Gastrocnemius medialis (tissue), 4 donors: Measurements from ENCODE around the gene FKBP1A. TPM values are rescaled to one million over a fixed set of nuclear protein-coding genes. Genes with fewer than 3 reads are reported as not detected.

Experiments used
- ATAC-seq, 2 donors: fragments of 150-250 bp; one replicate each; pipeline ENCODE4 v1.9.1; 2016
- DNase-seq, 2 donors: peaks; one replicate each; pipeline ENCODE4 v3.0.0-alpha.2; 2019
- H3K27ac ChIP-seq, 4 donors: fragments of 200-600 bp; sonication (generic); 1 replicate in 1 of 4; 2 replicates in 3 of 4; pipeline ENCODE4 v1.5.1; 2016 to 2018; ENCODE audit warnings: mild to moderate bottlenecking in 2 of 4, moderate library complexity in 1 of 4
- H3K27me3 ChIP-seq, 3 donors: fragments of 200-600 bp; sonication (generic) in 2 of 3; 1 replicate in 1 of 3; 2 replicates in 2 of 3; pipeline versions ENCODE4 v1.5.1 to v1.6.0; 2016 to 2019; ENCODE audit warnings: mild to moderate bottlenecking in 1 of 3, moderate library complexity in 1 of 3
- H3K36me3 ChIP-seq, 2 donors: fragments of 200-600 bp; sonication (generic) in 1 of 2; one replicate each; pipeline ENCODE4 v1.5.1; 2017 to 2018
- H3K4me1 ChIP-seq, 2 donors: fragments of 200-600 bp; sonication (generic) in 1 of 2; one replicate each; pipeline ENCODE4 v1.5.1; 2016 to 2017; ENCODE audit warnings: mild to moderate bottlenecking in 2 of 2
- H3K4me3 ChIP-seq, 4 donors: fragments of 200-600 bp; sonication (generic) in 3 of 4; 1 replicate in 1 of 4; 2 replicates in 3 of 4; pipeline ENCODE4 v1.5.1; 2016 to 2019; ENCODE audit warnings: mild to moderate bottlenecking in 2 of 4
- H3K9me3 ChIP-seq, 3 donors: fragments of 200-600 bp; sonication (generic) in 2 of 3; 1 replicate in 1 of 3; 2 replicates in 2 of 3; pipeline ENCODE4 v1.5.1; 2016 to 2019
- POLR2A ChIP-seq, 2 donors: fragments of 450-650 bp; IDR thresholded peaks; one replicate each; pipeline ENCODE4 v1.6.1; 2017; ENCODE audit warnings: antibody characterized with exemption in 2 of 2, mild to moderate bottlenecking in 2 of 2, moderate library complexity in 2 of 2
- in situ Hi-C, 4 donors: fragments of 200-750 bp; cut with MboI; loops; one replicate each; pipeline versions ENCODE4 v1.15.0 to v1.8.0; 2017; ENCODE audit warnings: low sequenced_read_pairs in 4 of 4
- intact Hi-C: fragments of 100-400 bp; cut with DNase I; formaldehyde crosslinking; loops from one replicate; pipeline ENCODE4 v1.15.1; 2023; ENCODE audit warnings: low total_unique reads
- total RNA-seq, 4 donors: library from RNA; depleted of rRNA; stranded (reverse); fragments of >200 nt; gene quantifications; one replicate each; pipeline versions ENCODE4 v1.1.0 to v1.2.3, GENCODE V29; 2016
- TF ChIP-seq, protein P1 (sequence below), 5 experiments: fragments of 450-650 bp in 3 of 5; fragments of 200-600 bp in 2 of 5; sonication (generic) in 2 of 5; IDR thresholded peaks in 4 of 5; conservative IDR thresholded peaks in 1 of 5; 1 replicate in 4 of 5; 2 replicates in 1 of 5; pipeline ENCODE4 v1.5.1; 2016 to 2019; ENCODE audit warnings: antibody characterized with exemption in 5 of 5, mild to moderate bottlenecking in 3 of 5, moderate library complexity in 3 of 5

Gene FKBP1A
- total RNA-seq, 4 donors from 2014 or later, result 27.7 to 89.4 (median 52.5) TPM

DNA sequence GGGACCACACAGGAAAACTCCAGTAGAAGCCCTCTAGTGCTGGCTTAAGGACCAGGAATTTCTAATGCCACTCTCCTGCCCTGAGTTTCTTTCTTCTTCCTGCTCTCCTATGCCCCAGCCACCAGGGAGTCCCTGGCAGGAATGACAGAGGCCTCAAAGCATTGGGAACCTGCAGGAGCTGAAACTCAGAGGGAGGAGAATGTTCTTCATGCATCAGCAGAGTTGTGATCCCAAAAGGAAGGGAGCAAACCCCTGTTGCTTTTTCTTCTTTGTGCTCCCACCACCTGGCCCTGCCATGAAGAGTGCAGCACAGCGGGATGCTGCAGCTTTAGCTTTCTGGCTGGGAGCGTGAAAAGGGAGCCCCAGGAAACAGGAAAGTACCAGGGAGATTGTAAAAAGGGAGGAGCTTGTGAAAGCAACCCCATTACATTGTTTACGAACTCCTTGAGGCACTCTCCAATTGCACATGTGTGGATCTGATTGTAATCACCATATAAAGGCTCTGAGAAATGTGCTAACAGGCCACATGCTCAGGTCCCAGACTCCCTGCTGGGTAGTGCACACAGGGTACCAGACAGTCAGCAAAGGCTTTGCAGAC lies 34.7 kb upstream of the FKBP1A start:
- in situ Hi-C loops (no loop called here), intact Hi-C loops (no loop called here)
- no peak overlapping the region for H3K4me3 ChIP-seq
- ATAC-seq, result no peak
- TF ChIP-seq, protein P1, sequence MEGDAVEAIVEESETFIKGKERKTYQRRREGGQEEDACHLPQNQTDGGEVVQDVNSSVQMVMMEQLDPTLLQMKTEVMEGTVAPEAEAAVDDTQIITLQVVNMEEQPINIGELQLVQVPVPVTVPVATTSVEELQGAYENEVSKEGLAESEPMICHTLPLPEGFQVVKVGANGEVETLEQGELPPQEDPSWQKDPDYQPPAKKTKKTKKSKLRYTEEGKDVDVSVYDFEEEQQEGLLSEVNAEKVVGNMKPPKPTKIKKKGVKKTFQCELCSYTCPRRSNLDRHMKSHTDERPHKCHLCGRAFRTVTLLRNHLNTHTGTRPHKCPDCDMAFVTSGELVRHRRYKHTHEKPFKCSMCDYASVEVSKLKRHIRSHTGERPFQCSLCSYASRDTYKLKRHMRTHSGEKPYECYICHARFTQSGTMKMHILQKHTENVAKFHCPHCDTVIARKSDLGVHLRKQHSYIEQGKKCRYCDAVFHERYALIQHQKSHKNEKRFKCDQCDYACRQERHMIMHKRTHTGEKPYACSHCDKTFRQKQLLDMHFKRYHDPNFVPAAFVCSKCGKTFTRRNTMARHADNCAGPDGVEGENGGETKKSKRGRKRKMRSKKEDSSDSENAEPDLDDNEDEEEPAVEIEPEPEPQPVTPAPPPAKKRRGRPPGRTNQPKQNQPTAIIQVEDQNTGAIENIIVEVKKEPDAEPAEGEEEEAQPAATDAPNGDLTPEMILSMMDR (IDR thresholded peaks at IDR 0.05 in 4 of 5, conservative IDR thresholded peaks at IDR 0.05 in 1 of 5), result no peak
- no peak for TF ChIP-seq POLR2A (IDR thresholded peaks at IDR 0.05)
- no peaks in the 10 kb centered on the region for H3K9me3 ChIP-seq
- no peaks in the 10 kb centered on the region for H3K36me3 ChIP-seq
- no peaks in the 10 kb centered on the region for H3K4me1 ChIP-seq
- DNase-seq, result no peak
- no peak overlapping the region for H3K27ac ChIP-seq
- H3K27me3 ChIP-seq, result no peaks in the 10 kb centered on the region

DNA sequence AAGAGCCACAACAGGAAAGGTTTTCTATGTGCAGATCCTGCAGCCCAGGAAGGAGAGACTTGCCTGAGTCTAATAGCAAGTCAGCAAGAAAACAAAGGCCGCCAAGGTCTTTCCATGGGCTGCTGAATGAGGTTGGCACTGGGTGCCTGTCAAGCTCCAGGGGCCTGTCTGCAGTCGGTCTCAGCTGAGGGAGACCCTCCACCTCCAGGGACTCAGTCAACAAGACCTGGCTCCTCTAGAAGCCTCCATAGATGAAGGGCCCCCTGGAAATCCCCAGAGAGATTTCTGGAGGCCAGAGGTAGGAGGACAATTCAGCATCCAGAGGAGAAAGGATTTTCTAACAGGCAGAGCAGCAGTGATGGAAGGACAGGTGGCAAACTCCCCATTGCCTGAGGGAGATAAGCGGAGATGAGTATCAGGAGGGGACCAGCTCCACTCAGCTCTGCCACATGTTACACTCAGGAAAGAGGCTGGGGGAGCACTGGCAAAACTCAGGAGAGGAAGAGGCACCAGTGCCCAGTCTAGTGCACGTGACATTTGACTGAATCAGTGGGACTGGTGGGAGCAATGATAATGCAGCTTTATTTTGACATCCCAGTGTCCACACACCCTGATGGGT lies 33.5 kb upstream of the FKBP1A start:
- ATAC-seq, result no peak
- DNase-seq, result no peak
- Histone ChIP-seq H3K4me3 (no peak overlapping the region), H3K9me3 (no peaks in the 10 kb centered on the region), H3K36me3 (no peaks in the 10 kb centered on the region), H3K4me1 (no peaks in the 10 kb centered on the region), H3K27me3 (no peaks in the 10 kb centered on the region), H3K27ac (no peak overlapping the region)
- TF ChIP-seq, protein P1 (IDR thresholded peaks at IDR 0.05 in 4 of 5, conservative IDR thresholded peaks at IDR 0.05 in 1 of 5), result no peak
- TF ChIP-seq POLR2A (IDR thresholded peaks at IDR 0.05), result no peak
- in situ Hi-C loops (no loop called here), intact Hi-C loops (no loop called here)

DNA sequence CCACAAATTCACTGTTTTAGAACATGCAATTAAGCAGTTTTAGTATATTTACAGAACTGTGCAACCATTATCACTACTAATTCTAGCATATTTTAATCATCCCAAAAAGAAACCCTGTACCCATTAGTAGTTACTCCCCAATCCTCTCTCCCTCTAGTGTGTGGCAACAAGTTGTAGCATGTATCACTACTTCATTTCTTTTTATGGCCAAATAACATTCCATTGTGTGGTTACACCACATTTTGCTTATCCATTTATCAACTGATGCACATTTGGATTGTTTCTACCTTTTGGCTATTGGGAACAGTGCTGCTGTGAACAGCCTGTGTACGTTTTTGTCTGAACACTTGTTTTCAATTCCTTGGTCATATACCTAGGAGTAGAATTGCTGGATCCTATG lies 31.5 kb upstream of the FKBP1A start:
- in situ Hi-C loops (no loop called here), intact Hi-C loops (no loop called here)
- H3K27ac ChIP-seq, result no peak overlapping the region
- H3K4me3 ChIP-seq, result no peak overlapping the region
- no peaks in the 10 kb centered on the region for H3K27me3 ChIP-seq
- no peaks in the 10 kb centered on the region for H3K4me1 ChIP-seq
- no peak for DNase-seq
- H3K9me3 ChIP-seq, result peaks cover 0 to 7% (median 0%) of the 10 kb centered on the region in 3 donors
- no peak for ATAC-seq
- no peak for TF ChIP-seq POLR2A (IDR thresholded peaks at IDR 0.05)
- TF ChIP-seq, protein P1 (IDR thresholded peaks at IDR 0.05 in 4 of 5, conservative IDR thresholded peaks at IDR 0.05 in 1 of 5), result no peak
- no peaks in the 10 kb centered on the region for H3K36me3 ChIP-seq

GRCh38 chr20:1423625-1424106 lies 30.8 kb upstream of the FKBP1A start:
- no peak for ATAC-seq
- TF ChIP-seq, protein P1 (IDR thresholded peaks at IDR 0.05 in 4 of 5, conservative IDR thresholded peaks at IDR 0.05 in 1 of 5), result no peak
- no peak for TF ChIP-seq POLR2A (IDR thresholded peaks at IDR 0.05)
- Histone ChIP-seq H3K4me1 (no peaks in the 10 kb centered on the region), H3K27ac (no peak overlapping the region), H3K36me3 (no peaks in the 10 kb centered on the region), H3K27me3 (no peaks in the 10 kb centered on the region), H3K9me3 (peaks cover 0 to 7% (median 0%) of the 10 kb centered on the region in 3 donors), H3K4me3 (no peak overlapping the region)
- intact Hi-C loops (no loop called here), in situ Hi-C loops (no loop called here)
- DNase-seq, result no peak
